Activated naive CD8-positive, alpha-beta T cell treated with anti-CD3 and anti-CD28 coated beads, Interleukin-2, amount 10 ng/mL, durations not matched to agents 7 days and 5 days (primary cell): Measurements from ENCODE around the gene SLC12A5. TPM values are rescaled to one million over a fixed set of nuclear protein-coding genes. Genes with fewer than 3 reads are reported as not detected.
"Not testable (repeated sequence)": the region's sequence is repeated elsewhere in the genome, so short reads cannot be mapped to it uniquely, and the experiment has no call there.

Experiments
- ATAC-seq: fragments of 150-1000 bp; cut with Tn5 transposase; one replicate; pipeline ENCODE4 v1.10.0; 2021; ENCODE audit warnings: low read depth, moderate library complexity
- POLR2A ChIA-PET: fragments of 350-600 bp; sonication (Branson Sonifier 250); formaldehyde crosslinking; loops from one replicate; lab custom pipeline; 2021; ENCODE audit warnings: antibody characterized with exemption; lab: Charles Lee
- DNase-seq: peaks from one replicate; pipeline ENCODE4 v3.0.0; 2021
- H3K27ac Mint-ChIP-seq: one replicate; pipeline ENCODE4 v1.8.0; 2022; ENCODE audit warnings: mild to moderate bottlenecking, mixed read lengths
- H3K27me3 Mint-ChIP-seq: one replicate; pipeline ENCODE4 v1.8.0; 2022; ENCODE audit warnings: mild to moderate bottlenecking, moderate library complexity, mixed read lengths
- H3K36me3 Mint-ChIP-seq: one replicate; pipeline ENCODE4 v1.8.0; 2021; ENCODE audit warnings: mild to moderate bottlenecking, mixed read lengths
- H3K4me1 Mint-ChIP-seq: one replicate; pipeline ENCODE4 v1.8.0; 2021; ENCODE audit warnings: mixed read lengths
- H3K4me3 Mint-ChIP-seq: one replicate; pipeline ENCODE4 v1.8.0; 2022; ENCODE audit warnings: mild to moderate bottlenecking, moderate library complexity, mixed read lengths
- H3K9me3 Mint-ChIP-seq: one replicate; pipeline ENCODE4 v1.8.0; 2021; ENCODE audit warnings: mixed read lengths
- total RNA-seq, 2 experiments: library from RNA; stranded (reverse); gene quantifications; one replicate each; pipeline ENCODE4 v1.2.3, GENCODE V29; 2021

SLC12A5 gene
- total RNA-seq: 1 to 10 TPM; 1.6 to 1.9 TPM

DNA sequence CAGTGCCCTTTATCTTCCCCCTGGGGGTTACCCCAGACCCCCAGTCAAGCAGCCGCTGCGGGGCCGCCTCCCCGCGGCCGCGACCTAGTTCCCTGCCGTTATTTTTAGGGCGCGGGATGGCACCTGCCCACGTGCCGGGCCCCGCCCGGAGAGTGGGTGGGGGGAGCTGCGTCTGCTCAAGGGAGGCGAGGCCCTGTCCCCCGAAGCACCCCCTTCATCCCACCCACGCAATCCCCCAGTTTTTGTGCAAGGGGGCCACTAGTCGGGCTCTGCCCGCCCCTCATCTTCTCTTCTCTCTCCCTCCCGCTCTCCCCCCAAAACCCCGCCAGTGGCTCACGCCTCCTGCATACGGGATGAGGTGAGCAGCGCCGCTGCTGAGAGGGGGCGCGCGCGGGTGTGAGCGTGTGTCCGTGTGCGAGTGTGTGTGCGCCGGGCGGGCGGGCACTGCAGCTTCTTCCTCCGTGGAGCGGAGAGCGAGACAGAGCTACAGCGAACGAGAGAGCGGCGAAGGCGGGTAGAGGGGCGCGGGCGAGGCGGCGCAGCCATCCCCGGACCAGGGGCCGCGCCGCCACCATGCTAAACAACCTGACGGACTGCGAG is at the start of gene SLC12A5:
SLC12A5 (plus strand) TSS at position 444 of the 600 bp plus-strand sequence; CDS start at position 574, 130 bp downstream.
- DNase-seq: no peak
- H3K27me3 Mint-ChIP-seq: peaks cover 51% of the 10 kb centered on the region
- POLR2A ChIA-PET: no interaction called here
- H3K4me3 Mint-ChIP-seq: no peak within 1 kb of the TSS
- no peaks in the 10 kb centered on the region for H3K9me3 Mint-ChIP-seq
- H3K36me3 Mint-ChIP-seq: no peaks in the 10 kb centered on the region
- no peak within 1 kb of the TSS for H3K27ac Mint-ChIP-seq
- no peaks in the 10 kb centered on the region for H3K4me1 Mint-ChIP-seq
- no peak for ATAC-seq

DNA sequence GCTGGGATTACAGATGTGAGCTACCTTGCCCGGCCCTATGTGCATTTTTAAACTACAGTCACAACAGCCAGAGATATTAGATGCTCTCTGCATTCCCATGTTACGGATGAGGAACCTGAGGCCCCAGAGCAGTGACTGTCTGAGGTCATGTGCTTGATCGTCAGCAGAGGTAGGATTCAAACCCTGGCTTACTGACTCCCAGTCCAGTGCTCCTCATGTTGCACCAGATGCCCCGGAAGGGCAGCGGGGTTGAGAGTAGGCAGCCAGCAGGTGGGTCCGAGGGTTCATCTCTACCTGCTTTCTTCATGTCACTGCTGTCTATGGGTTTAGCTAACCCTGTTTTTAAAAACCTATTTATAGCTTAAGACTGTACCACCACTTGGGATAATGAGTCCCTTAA is 47.8 kb upstream of the SLC12A5 start:
- H3K4me1 Mint-ChIP-seq: peaks cover 6% of the 10 kb centered on the region
- POLR2A ChIA-PET: interaction anchor here (2.2 kb wide), 1 partner anchor 8 kb away, joined by 7 read pairs; no protein-coding TSS in a partner anchor
- H3K36me3 Mint-ChIP-seq: no peaks in the 10 kb centered on the region
- H3K27me3 Mint-ChIP-seq: peaks cover 30% of the 10 kb centered on the region
- DNase-seq (no peak), ATAC-seq (no peak)
- no peak overlapping the region for H3K4me3 Mint-ChIP-seq
- H3K27ac Mint-ChIP-seq: no peak overlapping the region
- H3K9me3 Mint-ChIP-seq: no peaks in the 10 kb centered on the region

DNA sequence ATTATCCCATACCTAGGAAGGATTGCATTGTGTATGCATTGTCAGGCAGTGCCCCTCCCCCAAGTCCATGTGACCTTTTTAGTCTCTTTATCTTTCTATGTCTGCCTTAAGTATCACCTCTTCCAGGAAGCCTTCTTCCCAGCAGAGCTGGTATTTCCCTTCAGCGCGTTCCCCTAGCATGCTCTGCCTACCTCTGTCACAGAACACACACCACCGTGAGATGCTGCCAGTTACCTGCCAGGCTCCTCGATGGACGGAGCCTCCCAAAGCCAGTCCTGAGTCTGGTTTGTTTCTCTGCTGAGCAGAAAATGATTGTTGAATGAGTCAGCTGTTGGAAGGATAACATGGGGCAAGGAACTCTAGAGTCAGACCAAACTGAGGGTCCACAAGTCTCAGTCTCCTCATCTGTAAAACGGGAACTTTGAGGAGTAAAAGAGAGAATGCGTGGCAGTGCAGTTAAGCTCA is 45.7 kb upstream of the SLC12A5 start:
- Mint-ChIP-seq H3K4me3 (no peak overlapping the region), H3K9me3 (no peaks in the 10 kb centered on the region), H3K36me3 (no peaks in the 10 kb centered on the region), H3K4me1 (peaks cover 6% of the 10 kb centered on the region), H3K27me3 (peaks cover 27% of the 10 kb centered on the region), H3K27ac (no peak overlapping the region)
- ATAC-seq (no peak), DNase-seq (no peak)
- POLR2A ChIA-PET: interaction anchor here (0.6 to 1.3 kb wide), 4 partner anchors 9 to 48 kb away, joined by 3 to 4 read pairs (median 4); partner anchors contain the start of gene ZNF335

DNA sequence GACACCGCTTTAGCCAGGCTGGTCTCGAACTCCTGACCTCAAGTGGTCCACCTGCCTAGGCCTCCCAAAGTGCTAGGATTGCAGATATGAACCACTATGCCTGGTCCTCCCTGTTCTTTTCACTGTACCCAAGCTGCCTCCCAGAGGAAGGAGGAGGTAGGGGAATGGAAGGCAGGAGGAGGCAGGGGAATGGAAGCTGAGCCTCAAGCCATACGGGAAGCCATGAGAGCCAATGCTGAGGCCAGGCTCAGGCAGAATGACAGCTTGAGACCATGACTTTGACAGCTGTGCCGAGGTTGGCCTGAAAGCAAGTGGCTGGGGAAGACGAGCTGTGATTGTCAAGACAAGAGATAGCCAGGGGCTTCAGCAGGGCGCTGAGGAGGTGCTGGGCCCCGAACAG is 43.4 kb upstream of the SLC12A5 start:
- ATAC-seq: no peak
- Mint-ChIP-seq H3K27me3 (peaks cover 35% of the 10 kb centered on the region), H3K27ac (no peak overlapping the region), H3K36me3 (no peaks in the 10 kb centered on the region), H3K4me1 (peaks cover 6% of the 10 kb centered on the region), H3K4me3 (no peak overlapping the region), H3K9me3 (no peaks in the 10 kb centered on the region)
- no peak for DNase-seq
- POLR2A ChIA-PET: interaction anchor here (1.1 to 1.3 kb wide), 2 partner anchors 14 to 27 kb away, joined by 3 to 4 read pairs; partner anchors contain the start of gene ZNF335

DNA sequence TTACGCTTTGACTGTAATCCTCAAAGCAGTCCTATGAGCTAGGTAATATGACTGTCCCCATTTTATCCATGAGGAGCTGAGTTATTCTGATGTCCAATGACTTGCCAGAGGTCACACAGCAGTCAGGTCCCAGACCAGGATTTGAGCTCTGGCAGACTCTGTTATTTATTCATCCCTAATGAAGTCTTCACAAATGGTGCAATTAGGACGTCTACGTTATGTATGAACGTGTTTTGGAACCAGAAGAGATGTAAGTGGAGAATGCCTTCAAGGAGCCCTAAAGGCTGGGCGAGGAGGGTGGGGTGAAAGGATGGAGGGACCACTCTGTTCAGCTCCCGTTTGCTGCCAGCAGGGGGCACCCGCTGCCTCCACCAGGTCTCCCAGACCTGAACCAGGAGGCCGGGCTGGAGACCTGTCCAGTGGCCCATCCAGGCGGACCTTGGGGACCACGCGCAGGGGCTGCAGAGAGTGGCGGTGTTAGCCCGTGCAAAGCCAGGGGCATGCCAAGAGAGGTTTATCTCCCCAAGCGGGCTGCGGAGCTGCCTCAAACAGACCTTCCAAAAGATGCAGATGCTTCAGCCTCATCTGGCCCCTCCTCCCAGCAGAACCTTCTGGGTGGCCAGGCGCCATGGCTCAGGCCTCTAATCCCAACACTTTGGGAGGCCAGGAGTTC is 41.8 kb upstream of the SLC12A5 start:
- DNase-seq: peak; percentile 87
- ATAC-seq: peak; percentile 98
- Mint-ChIP-seq H3K4me1 (peaks cover 6% of the 10 kb centered on the region), H3K27ac (no peak overlapping the region), H3K4me3 (no peak overlapping the region), H3K36me3 (no peaks in the 10 kb centered on the region), H3K9me3 (no peaks in the 10 kb centered on the region), H3K27me3 (peaks cover 43% of the 10 kb centered on the region)
- POLR2A ChIA-PET: interaction anchor here (0.5 to 1.6 kb wide), 7 partner anchors 14 to 626 kb away, joined by 3 to 9 read pairs (median 3); partner anchors contain the start of genes PCIF1 and ZNF335

DNA sequence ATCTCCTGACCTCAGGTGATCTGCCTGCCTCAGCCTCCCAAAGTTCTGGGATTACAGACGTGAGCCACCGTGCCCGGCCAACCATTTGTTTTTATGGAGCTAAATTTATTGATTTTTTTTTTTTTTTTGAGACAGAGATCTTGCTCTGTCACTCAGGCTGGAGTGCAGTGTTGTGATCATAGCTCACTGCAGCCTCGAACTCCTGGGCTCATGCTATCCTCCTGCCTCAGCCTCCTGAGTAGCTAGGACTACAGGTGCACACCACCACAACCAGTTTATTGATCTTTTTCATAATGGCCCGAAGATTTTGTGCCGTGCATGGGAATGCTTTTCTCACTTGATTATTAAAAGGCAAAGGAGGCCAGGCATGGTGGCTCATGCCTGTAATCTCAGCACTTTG is 40.2 kb upstream of the SLC12A5 start:
- ATAC-seq, DNase-seq, H3K27ac Mint-ChIP-seq: not testable (repeated sequence)

DNA sequence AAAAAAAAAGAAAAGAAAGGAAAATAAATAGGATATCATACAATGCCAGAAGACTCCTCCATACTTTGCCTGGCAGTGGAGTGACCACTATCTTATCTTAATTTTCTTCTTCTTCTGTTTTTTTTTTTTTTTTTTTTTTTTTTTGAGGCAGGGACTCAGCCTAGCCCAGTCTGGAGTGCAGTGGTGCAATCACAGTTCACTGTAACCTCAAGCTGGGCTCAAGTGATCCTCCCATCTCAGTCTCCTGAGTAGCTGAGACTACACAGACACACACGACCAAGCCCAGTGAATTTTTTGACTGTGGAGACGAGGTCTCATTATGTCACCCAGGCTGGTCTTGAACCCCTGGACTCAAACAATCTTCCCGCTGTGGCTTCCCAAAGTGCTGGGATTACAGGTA is 37.4 kb upstream of the SLC12A5 start:
- DNase-seq: no peak
- Mint-ChIP-seq H3K36me3 (no peaks in the 10 kb centered on the region), H3K4me1 (peaks cover 10% of the 10 kb centered on the region), H3K27me3 (peaks cover 38% of the 10 kb centered on the region), H3K4me3 (no peak overlapping the region), H3K27ac (no peak overlapping the region), H3K9me3 (no peaks in the 10 kb centered on the region)
- POLR2A ChIA-PET: interaction anchor here (0.7 kb wide), 2 partner anchors 8 to 22 kb away, joined by 4 to 7 read pairs; no protein-coding TSS in a partner anchor
- no peak for ATAC-seq

More for the DNA sequence above, 40.2 kb upstream of the SLC12A5 start:
- POLR2A ChIA-PET: interaction anchor here (0.7 kb wide), 1 partner anchor 26 kb away, joined by 3 read pairs; no protein-coding TSS in a partner anchor
- peaks cover 47% of the 10 kb centered on the region for H3K27me3 Mint-ChIP-seq
- not testable (repeated sequence) for H3K4me3 Mint-ChIP-seq, H3K36me3 Mint-ChIP-seq, H3K9me3 Mint-ChIP-seq, H3K4me1 Mint-ChIP-seq

DNA sequence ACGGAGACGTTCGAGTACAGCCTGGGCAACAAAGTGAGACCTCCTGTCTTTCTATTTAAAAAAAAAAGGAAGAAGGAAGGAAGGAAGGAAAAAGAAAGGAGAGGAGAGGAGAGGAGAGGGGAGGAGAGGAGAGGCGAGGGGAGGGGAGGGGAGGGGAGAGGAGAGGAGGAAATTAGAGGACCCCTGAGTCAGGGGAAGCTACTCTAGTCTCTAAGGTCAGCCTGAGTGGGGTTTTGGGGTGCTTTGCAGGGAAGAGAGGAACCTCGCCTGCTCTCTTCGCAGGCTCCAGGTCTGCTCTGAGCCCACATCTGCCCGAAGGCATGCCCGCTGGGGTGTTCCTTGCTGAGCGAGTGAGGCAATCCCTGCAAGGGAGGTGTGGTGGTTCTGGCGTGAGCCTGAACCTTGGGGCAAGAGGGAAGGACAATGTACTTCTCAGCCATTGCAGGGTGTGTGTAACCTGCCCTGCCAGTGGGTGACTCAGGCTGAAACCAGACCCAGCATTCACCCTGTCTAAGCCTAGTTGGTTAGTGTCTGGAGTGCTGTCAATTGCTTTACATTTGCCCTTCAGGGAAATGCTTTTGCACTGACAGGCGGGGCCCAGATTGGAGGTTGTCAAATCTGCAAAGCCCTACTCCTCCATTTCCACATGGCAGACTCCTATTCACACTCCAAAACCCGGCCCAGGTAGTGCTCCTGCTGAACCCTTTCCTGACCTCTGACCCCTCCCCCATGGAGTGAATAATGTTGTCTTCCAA is 35.6 kb upstream of the SLC12A5 start:
- Mint-ChIP-seq H3K27ac (no peak overlapping the region), H3K27me3 (peaks cover 32% of the 10 kb centered on the region), H3K9me3 (no peaks in the 10 kb centered on the region), H3K36me3 (no peaks in the 10 kb centered on the region), H3K4me3 (no peak overlapping the region), H3K4me1 (peaks cover 20% of the 10 kb centered on the region)
- DNase-seq: no peak
- POLR2A ChIA-PET: no interaction called here
- ATAC-seq: peak; percentile 83

DNA sequence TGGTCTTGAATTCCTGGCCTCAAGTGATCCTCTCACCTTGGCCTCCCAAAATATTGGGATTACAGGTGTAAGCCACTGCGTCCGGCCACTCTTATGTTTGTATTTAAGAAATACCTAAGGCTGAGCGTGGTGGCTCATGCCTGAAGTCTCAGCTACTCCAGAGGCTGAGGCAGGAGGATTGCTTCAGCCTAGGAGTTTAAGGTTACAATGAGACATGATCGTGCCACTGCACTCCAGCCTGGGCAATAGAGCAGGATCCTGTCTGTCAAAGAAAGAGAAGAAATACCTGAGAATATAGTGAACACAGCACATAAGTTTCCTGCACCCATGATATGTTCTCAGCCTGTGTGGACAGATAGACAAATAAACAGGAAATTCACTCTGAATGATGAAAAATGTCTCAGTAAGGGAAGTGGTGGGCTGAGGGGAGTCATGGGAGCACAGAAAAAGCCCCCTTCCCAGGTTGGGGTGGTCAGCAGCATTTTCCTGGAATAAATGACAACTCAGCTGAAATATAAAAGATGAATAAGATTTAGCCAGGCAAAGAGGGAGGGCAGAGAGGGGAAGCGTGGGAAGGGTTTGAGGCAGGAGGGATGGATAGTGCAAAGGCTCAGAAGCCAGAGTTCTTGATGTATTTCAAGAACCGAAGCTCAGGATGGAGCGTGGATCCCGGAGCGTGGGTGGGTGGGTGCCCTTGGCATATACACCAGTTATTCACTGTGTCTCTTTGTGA is 34.1 kb upstream of the SLC12A5 start:
- ATAC-seq (no peak), DNase-seq (no peak)
- POLR2A ChIA-PET: interaction anchor here (0.7 kb wide), 1 partner anchor 10 kb away, joined by 4 read pairs; no protein-coding TSS in a partner anchor
- Mint-ChIP-seq H3K4me3 (no peak overlapping the region), H3K9me3 (no peaks in the 10 kb centered on the region), H3K36me3 (no peaks in the 10 kb centered on the region), H3K27ac (no peak overlapping the region), H3K4me1 (peaks cover 31% of the 10 kb centered on the region), H3K27me3 (peaks cover 20% of the 10 kb centered on the region)

DNA sequence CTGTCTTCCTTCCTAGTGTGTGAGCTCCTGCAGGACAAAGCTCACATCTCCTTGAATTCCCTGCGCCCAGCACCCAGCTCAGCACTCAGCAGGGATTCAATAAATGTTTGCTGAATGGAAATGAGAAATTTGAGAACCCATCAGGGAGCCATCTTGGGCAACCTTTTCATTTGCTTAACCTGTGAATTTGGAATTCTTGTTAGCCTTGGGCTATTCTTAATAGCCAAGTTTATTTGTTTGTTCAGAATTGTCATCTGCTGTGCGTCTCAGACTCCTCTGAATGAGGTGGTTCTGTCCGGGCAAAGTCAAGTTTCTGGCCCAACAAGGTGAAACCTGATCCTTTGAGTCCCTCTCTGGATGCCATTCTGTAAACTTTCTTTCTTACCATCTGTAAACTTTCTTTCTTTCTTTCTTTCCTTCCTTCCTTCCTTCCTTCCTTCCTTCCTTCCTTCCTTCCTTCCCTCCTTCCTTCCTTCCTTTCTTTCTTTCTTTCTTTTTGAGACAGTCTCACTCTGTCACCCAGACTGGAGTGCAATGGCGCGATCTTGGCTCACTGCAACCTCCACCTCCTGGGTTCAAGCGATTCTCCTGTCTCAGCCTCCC is 33.4 kb upstream of the SLC12A5 start:
- not testable (repeated sequence) for H3K9me3 Mint-ChIP-seq, H3K4me3 Mint-ChIP-seq, H3K36me3 Mint-ChIP-seq, H3K27ac Mint-ChIP-seq, ATAC-seq, DNase-seq
- POLR2A ChIA-PET: interaction anchor here (0.7 kb wide), 1 partner anchor 9 kb away, joined by 4 read pairs; no protein-coding TSS in a partner anchor
- H3K27me3 Mint-ChIP-seq: peaks cover 17% of the 10 kb centered on the region
- peaks cover 36% of the 10 kb centered on the region for H3K4me1 Mint-ChIP-seq

DNA sequence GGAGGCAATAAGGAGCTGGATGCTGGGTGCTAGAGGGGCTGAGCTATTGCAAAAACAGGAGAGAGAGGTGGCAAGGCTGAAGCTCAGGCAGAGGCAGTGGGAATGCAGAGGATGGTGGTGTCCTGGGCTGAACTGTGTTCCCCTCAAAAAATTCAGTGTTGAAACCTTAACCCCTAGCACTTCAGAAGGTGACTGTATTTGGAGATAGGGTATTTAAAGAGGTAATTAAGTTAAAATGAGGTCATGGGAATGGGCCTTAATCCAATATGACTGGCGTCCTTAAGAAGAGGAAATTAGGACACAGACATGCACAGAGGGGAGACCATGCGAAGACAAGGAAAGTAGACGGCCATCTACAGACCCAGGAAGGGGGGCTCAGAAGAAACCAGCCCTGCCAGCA is 31.8 kb upstream of the SLC12A5 start:
- Mint-ChIP-seq H3K4me1 (peaks cover 38% of the 10 kb centered on the region), H3K36me3 (no peaks in the 10 kb centered on the region), H3K27ac (no peak overlapping the region), H3K9me3 (no peaks in the 10 kb centered on the region), H3K4me3 (no peak overlapping the region), H3K27me3 (peaks cover 11% of the 10 kb centered on the region)
- no peak for ATAC-seq
- POLR2A ChIA-PET: no interaction called here
- no peak for DNase-seq

DNA sequence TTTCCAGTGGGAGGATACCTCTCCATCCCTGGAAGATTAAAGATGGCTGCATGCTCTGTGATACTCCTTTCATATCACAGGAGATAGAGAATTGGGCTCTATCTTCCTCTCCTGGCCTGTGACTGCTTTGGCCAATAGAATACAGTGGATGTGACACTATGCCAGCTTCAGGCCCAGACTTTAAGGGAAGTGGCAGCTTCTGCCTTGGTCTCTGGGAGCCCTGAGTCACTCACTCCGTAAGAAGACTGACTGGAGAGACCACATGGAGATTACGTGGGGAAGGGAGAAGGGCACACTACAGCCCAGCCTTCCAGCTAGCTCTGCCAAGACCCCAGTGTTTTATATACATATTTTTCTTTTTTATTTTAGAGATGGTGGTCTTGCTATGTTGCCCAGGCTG is 30.7 kb upstream of the SLC12A5 start:
- Mint-ChIP-seq H3K27ac (no peak overlapping the region), H3K4me1 (peaks cover 38% of the 10 kb centered on the region), H3K36me3 (no peaks in the 10 kb centered on the region), H3K4me3 (no peak overlapping the region), H3K27me3 (peaks cover 8% of the 10 kb centered on the region), H3K9me3 (no peaks in the 10 kb centered on the region)
- POLR2A ChIA-PET: no interaction called here
- no peak for ATAC-seq
- no peak for DNase-seq
